GM21576 (cell line): ENCODE measurements around the gene MOCS3.
"Not testable (repeated sequence)": the region's sequence is repeated elsewhere in the genome, so short reads cannot be mapped to it uniquely, and the experiment has no call there.

ENCODE experiments used
- ATAC-seq: cut with Tn5 transposase; IDR thresholded peaks from one replicate; pipeline ENCODE4 v1.9.1; 2021; ENCODE audit warnings: mild to moderate bottlenecking, moderate library complexity; ENCODE audit not compliant: unreplicated experiment

The MOCS3 gene

GRCh38 chr20:50931306-50932015 is 27.2 kb upstream of the MOCS3 start, which contains the start of gene ADNP:
TSS of gene ADNP (minus strand) at chr20:50931437. CDS start at chr20:50903996, 27,441 bp downstream.
- peak; percentile 55 for ATAC-seq

- ATAC-seq, result no peak
Measured at GRCh38 chr20:50932016-50932485, 26.6 kb upstream of the MOCS3 start.

- no peak for ATAC-seq
Measured at GRCh38 chr20:50932691-50933280, 25.8 kb upstream of the MOCS3 start.

- ATAC-seq, result no peak
Measured at GRCh38 chr20:50933589-50933988, 25.0 kb upstream of the MOCS3 start.

- no peak for ATAC-seq
Measured at GRCh38 chr20:50943069-50943468, 15.5 kb upstream of the MOCS3 start.

GRCh38 chr20:50948132-50948785 is 10.4 kb upstream of the MOCS3 start:
- ATAC-seq, result no peak

GRCh38 chr20:50953196-50953595 is 5.4 kb upstream of the MOCS3 start:
- no peak for ATAC-seq

- no peak for ATAC-seq
Measured at GRCh38 chr20:50953821-50954220, 4.8 kb upstream of the MOCS3 start.

GRCh38 chr20:50957276-50957675 is 1.3 kb upstream of the MOCS3 start:
- ATAC-seq, result no peak

- ATAC-seq, result peak; percentile 74
Measured at GRCh38 chr20:50957798-50958614, 612 bp upstream of the MOCS3 start, which contains the start of gene DPM1. TSS of gene DPM1 (minus strand) at chr20:50958532. CDS start at chr20:50958523, 9 bp downstream.

GRCh38 chr20:50959543-50960126 is 1.0 kb downstream of the MOCS3 start:
- no peak for ATAC-seq

- no peak for ATAC-seq
Measured at GRCh38 chr20:50967586-50967985, 9.0 kb downstream of the MOCS3 start.

- no peak for ATAC-seq
Measured at GRCh38 chr20:50968289-50968688, 9.7 kb downstream of the MOCS3 start.

- ATAC-seq, result no peak
Measured at GRCh38 chr20:50969435-50969834, 10.8 kb downstream of the MOCS3 start.

- ATAC-seq, result no peak
Measured at GRCh38 chr20:50969912-50970311, 11.3 kb downstream of the MOCS3 start.

GRCh38 chr20:50975701-50976330 is 17.2 kb downstream of the MOCS3 start:
- no peak for ATAC-seq

- no peak for ATAC-seq
Measured at GRCh38 chr20:50977066-50978021, 18.7 kb downstream of the MOCS3 start.

- ATAC-seq, result not testable (repeated sequence)
Measured at GRCh38 chr20:50978533-50978932, 19.9 kb downstream of the MOCS3 start.

GRCh38 chr20:50980071-50980681 is 21.6 kb downstream of the MOCS3 start:
- ATAC-seq, result no peak
